Right atrium auricular region (tissue), 2 donors: ENCODE data around the gene MPP7. TPM values are rescaled to one million over a fixed set of nuclear protein-coding genes. Genes with fewer than 3 reads are reported as not detected.

Experiments used
- DNase-seq: peaks from one replicate; pipeline ENCODE4 v3.0.0-alpha.2; 2019; ENCODE audit warnings: low spot score
- H3K27ac ChIP-seq, 2 donors: fragments of 200-600 bp; sonication (generic); 1 replicate in 1 of 2; 2 replicates in 1 of 2; pipeline ENCODE4 v1.5.1; 2016 to 2019
- H3K27me3 ChIP-seq, 2 donors: fragments of 200-600 bp; sonication (generic); one replicate each; pipeline versions ENCODE4 v1.5.1 to v1.6.0; 2017 to 2019
- H3K36me3 ChIP-seq: fragments of 200-600 bp; sonication (generic); one replicate; pipeline ENCODE4 v1.5.1; 2016
- H3K4me1 ChIP-seq, 2 donors: fragments of 200-600 bp; sonication (generic); one replicate each; pipeline versions ENCODE4 v1.5.1 to v1.6.0; 2017 to 2019
- H3K4me3 ChIP-seq, 2 donors: fragments of 200-600 bp; sonication (generic); 1 replicate in 1 of 2; 2 replicates in 1 of 2; pipeline ENCODE4 v1.5.1; 2017 to 2019; ENCODE audit warnings: mild to moderate bottlenecking in 1 of 2, moderate library complexity in 1 of 2
- H3K9me3 ChIP-seq, 2 donors: fragments of 200-600 bp; sonication (generic); one replicate each; pipeline ENCODE4 v1.5.1; 2019
- total RNA-seq, 2 donors: library from RNA; depleted of rRNA; stranded (reverse); fragments of >200 nt; gene quantifications; one replicate each; pipeline ENCODE4 v1.1.0, GENCODE V29; 2016
- TF ChIP-seq, protein P1 (sequence below), 2 donors: fragments of 200-600 bp; sonication (generic); IDR thresholded peaks; one replicate each; pipeline ENCODE4 v1.5.1; 2019; ENCODE audit warnings: antibody characterized with exemption in 2 of 2

Gene MPP7
- total RNA-seq, 2 donors from 2014 or later: 7.6 to 8.9 TPM

DNA sequence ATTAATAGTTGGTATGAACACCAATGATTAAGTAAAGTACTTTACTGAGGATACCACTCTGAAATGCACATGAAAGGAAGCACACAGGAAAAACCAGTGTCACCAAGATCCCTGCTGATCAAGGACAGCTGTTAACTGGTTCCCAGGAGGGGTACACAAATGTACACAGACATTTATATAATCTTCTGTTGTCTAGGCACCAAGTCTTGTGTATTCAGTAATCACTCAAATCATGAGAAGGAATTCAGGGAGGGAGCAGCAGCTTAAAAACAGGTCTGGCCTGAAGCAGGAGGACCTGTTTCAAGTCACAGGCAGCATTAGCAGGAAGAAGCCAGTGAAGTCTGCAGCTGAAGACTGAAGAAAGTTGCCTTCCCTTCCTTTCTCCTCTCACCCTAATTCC is 18.7 kb downstream of the MPP7 start:
- no peak overlapping the region for H3K4me3 ChIP-seq
- TF ChIP-seq, protein P1, sequence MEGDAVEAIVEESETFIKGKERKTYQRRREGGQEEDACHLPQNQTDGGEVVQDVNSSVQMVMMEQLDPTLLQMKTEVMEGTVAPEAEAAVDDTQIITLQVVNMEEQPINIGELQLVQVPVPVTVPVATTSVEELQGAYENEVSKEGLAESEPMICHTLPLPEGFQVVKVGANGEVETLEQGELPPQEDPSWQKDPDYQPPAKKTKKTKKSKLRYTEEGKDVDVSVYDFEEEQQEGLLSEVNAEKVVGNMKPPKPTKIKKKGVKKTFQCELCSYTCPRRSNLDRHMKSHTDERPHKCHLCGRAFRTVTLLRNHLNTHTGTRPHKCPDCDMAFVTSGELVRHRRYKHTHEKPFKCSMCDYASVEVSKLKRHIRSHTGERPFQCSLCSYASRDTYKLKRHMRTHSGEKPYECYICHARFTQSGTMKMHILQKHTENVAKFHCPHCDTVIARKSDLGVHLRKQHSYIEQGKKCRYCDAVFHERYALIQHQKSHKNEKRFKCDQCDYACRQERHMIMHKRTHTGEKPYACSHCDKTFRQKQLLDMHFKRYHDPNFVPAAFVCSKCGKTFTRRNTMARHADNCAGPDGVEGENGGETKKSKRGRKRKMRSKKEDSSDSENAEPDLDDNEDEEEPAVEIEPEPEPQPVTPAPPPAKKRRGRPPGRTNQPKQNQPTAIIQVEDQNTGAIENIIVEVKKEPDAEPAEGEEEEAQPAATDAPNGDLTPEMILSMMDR (IDR thresholded peaks at IDR 0.05): no peak
- no peaks in the 10 kb centered on the region for H3K9me3 ChIP-seq
- no peak overlapping the region for H3K27ac ChIP-seq
- H3K27me3 ChIP-seq: no peaks in the 10 kb centered on the region
- DNase-seq: no peak
- H3K36me3 ChIP-seq: no peaks in the 10 kb centered on the region
- H3K4me1 ChIP-seq: no peaks in the 10 kb centered on the region

DNA sequence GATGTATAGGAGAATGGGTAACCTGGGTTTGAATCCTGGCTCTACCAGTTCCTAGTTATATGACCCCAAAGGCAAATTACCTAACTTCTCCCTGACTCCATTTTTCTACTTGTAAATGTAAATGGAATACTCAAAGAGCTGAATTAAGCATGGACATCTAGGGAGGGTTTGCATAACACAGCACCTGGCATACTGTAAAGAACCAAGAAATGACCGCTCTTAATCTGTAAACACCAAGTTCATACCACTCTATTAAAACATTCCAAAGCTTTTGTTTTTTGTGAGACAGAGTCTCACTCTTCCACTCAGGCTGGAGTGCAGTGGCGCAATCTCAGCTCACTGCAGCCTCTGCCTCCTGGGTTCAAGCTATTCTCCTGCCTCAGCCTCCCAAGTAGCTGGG is 19.6 kb downstream of the MPP7 start:
- TF ChIP-seq, protein P1 (IDR thresholded peaks at IDR 0.05): no peak
- H3K4me3 ChIP-seq: no peak overlapping the region
- no peaks in the 10 kb centered on the region for H3K36me3 ChIP-seq
- H3K27ac ChIP-seq: no peak overlapping the region
- no peak for DNase-seq
- no peaks in the 10 kb centered on the region for H3K9me3 ChIP-seq
- H3K4me1 ChIP-seq: no peaks in the 10 kb centered on the region
- H3K27me3 ChIP-seq: no peaks in the 10 kb centered on the region

DNA sequence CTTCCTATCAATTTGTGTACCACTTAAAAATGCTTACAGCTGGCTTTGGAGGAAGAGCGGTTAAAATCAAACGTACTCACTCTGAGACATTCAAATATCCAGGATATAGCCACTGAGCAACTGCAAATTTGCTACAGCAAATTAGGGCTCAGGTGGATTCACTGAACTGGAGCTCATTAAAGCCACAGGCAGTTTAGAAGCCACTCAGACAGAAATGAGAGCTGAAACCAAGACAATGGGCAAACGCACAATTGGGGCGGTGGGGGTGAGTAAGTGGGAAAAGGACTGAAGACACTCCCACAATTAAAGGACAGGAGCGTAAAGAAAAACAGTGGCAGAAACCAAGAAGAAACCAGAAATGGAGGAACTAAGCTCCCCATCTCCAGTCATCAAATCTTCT is 20.5 kb downstream of the MPP7 start:
- TF ChIP-seq, protein P1 (IDR thresholded peaks at IDR 0.05): no peak
- no peaks in the 10 kb centered on the region for H3K36me3 ChIP-seq
- H3K9me3 ChIP-seq: no peaks in the 10 kb centered on the region
- H3K27me3 ChIP-seq: no peaks in the 10 kb centered on the region
- H3K4me1 ChIP-seq: no peaks in the 10 kb centered on the region
- H3K27ac ChIP-seq: no peak overlapping the region
- H3K4me3 ChIP-seq: no peak overlapping the region
- DNase-seq: no peak

DNA sequence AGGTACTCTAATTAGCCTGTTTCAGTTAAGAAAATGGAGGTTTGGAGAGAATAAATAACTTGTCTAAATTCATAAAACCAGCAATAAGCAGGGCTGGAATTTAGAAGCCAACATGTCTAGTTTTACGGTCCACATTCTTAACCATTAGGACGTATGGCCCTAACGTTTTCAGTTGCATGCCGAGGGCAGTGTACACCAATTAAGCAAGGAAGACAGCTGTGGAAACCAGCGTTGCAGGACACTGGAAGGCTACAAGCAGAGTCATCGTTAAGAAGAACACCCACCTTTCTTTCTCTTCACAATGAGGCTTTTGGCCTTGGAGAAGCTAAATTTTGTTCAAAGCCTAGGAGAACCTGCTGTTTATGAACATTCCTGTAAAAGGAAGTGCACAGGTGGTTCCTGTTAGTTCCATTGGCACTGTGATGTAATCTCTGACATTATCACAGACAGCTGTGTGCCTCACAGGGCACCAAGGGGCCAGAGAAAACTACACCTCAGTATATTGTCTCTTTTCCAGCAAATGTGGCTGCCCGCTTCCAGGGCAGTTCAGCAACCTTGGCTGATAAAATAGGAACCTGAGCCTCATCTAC is 21.0 kb downstream of the MPP7 start:
- no peaks in the 10 kb centered on the region for H3K27me3 ChIP-seq
- no peak for DNase-seq
- no peaks in the 10 kb centered on the region for H3K4me1 ChIP-seq
- TF ChIP-seq, protein P1 (IDR thresholded peaks at IDR 0.05): no peak
- H3K36me3 ChIP-seq: no peaks in the 10 kb centered on the region
- H3K27ac ChIP-seq: no peak overlapping the region
- H3K4me3 ChIP-seq: no peak overlapping the region
- H3K9me3 ChIP-seq: no peaks in the 10 kb centered on the region

DNA sequence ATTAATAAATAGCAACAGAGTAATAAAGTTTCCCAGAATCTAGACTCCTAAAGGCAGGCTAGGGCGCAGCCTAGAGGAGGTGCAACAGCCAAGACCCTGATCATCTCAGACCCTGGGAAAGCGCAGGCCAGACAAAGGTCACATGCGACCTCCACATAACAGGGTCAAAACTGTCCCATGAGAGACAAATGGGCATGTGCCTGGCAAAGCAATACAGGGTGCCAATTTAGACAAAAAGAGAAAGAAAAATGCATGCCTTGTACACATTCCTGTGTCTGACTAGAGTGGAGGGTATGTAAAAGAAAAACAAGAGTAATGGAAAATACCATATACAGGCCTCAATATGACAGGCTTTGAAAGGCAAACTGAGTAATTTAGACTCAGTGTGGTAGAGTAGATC is 22.2 kb downstream of the MPP7 start:
- Histone ChIP-seq H3K4me3 (no peak overlapping the region), H3K27ac (no peak overlapping the region), H3K36me3 (no peaks in the 10 kb centered on the region), H3K4me1 (no peaks in the 10 kb centered on the region), H3K27me3 (no peaks in the 10 kb centered on the region), H3K9me3 (no peaks in the 10 kb centered on the region)
- TF ChIP-seq, protein P1 (IDR thresholded peaks at IDR 0.05): no peak
- no peak for DNase-seq

DNA sequence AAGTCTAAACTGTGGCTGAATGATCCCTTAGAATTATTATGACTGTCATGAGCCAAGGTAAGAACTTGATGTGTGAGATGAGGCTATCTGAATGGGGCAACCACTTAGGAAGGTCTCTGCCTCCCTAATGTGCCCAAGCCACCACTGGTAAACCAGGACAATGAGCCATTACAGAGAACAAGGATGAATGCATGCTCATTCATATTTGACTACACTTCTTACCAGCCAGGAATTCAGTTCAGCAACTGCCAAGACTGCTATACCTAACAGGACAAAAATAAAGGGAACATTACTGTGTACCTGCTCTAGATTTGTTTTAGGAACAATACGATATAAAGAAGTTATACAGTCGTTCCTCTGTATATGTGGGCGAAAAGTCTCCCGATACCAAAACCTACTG is 23.0 kb downstream of the MPP7 start:
- Histone ChIP-seq H3K27me3 (no peaks in the 10 kb centered on the region), H3K27ac (no peak overlapping the region), H3K4me1 (no peaks in the 10 kb centered on the region), H3K9me3 (no peaks in the 10 kb centered on the region), H3K36me3 (no peaks in the 10 kb centered on the region), H3K4me3 (no peak overlapping the region)
- TF ChIP-seq, protein P1 (IDR thresholded peaks at IDR 0.05): no peak
- no peak for DNase-seq
